8988T (cell line): ENCODE data around the gene KCND3.

ENCODE experiments used
- DNase-seq: peaks from one replicate; pipeline ENCODE4 v3.0.0; 2011

Gene KCND3

GRCh38 chr1:111989531-111990025 lies at the start of gene KCND3:
Gene KCND3 (minus strand): TSS chr1:111989668.
- DNase-seq, result peak; percentile 24

- DNase-seq, result no peak
These were observed 44.8 kb upstream of the KCND3 start for GRCh38 chr1:112034277-112034676.

DNA sequence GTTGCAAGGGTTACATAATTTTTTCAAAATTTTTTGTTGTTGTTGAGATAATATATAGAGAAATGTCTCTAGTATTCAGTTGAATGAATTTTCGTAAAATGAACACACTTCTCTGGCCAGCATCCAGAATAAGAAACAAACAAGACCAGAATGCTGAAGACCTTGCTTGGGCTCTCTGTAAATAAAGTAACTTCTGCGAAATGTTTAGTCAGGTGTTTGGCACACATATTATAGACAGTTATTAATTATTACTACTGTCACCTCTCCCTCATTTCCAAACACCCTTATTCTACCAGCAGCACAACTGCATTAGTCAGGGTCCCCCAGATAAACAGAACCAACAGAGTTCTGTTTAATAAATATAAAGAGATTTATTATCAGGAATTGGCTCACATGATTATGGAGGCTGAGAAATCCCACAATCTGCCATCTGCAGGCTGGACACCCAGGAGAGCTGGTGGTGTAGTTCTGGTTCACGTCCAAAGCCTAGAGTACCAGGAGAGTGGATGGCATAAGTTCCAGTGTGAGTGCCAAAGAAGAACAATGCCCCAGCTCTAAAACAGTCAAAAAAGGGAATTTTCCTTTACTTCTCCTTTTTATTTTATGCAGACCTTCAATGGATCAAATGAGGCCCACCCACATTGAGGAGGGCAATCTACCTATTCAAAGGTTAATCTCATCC lies 44.1 kb upstream of the KCND3 start:
- DNase-seq, result no peak

DNA sequence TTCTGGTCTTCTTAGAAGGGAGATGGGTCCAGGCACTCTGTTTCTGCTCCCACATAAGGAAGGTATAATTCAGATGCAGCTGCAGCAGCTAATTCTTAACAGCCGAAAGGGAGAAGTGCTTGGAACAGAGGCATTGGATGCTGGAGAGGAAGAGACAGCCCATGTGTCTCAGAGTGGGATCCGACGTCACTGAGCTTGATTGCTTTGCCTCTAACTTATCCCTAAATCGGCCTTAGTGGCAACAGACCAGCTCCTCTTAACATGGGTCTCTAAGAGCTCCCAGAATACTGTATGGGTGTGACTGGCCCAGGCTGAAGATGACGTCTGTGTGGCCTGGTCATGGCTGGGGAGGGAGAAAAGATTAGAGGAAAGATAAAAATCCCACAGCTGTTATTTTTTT lies 40.7 kb upstream of the KCND3 start:
- no peak for DNase-seq

GRCh38 chr1:112027696-112028095 lies 38.2 kb upstream of the KCND3 start:
- no peak for DNase-seq

GRCh38 chr1:112026501-112026900 lies 37.0 kb upstream of the KCND3 start:
- no peak for DNase-seq

DNA sequence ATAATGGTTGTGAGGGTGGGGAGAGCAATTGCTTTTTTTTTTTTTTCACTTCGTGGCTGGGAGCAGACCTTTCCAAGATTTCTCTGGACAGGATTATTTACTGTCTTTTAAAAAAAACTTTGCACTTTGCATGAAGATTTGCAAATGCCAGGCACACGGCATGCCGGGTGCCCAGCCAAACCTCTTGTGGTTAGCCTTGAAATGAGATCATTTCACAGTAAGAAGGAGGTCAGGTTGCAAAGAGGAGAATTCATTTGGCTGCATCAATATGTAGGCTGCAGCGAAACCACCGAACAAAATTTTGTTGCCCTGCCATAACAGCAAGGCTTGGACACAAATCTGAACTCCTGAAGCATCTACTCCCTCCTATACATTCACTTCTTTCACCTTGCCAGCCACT lies 36.5 kb upstream of the KCND3 start:
- no peak for DNase-seq

- DNase-seq, result no peak
These were observed 31.8 kb upstream of the KCND3 start for GRCh38 chr1:112021263-112021662.

DNA sequence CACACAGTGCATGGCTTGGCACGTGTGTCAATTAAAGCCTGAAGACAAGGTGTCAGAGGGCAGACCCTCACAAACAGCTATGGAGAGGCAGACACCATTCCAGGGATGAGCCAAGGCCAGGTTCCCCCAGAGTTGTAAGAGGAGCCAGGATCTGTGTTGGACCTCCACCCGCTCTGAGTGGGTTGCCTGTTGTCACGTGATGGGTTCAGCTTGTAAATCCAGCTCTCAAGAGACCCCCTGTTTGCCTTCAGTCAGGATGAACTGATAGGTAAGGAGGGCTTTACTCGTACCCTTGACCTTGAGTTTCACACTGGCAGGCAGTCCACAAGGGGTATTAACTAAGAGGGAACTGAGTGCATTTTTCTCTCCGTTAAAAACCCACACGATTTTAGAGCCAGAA lies 27.7 kb upstream of the KCND3 start:
- no peak for DNase-seq

GRCh38 chr1:112012823-112013222 lies 23.4 kb upstream of the KCND3 start:
- no peak for DNase-seq

DNA sequence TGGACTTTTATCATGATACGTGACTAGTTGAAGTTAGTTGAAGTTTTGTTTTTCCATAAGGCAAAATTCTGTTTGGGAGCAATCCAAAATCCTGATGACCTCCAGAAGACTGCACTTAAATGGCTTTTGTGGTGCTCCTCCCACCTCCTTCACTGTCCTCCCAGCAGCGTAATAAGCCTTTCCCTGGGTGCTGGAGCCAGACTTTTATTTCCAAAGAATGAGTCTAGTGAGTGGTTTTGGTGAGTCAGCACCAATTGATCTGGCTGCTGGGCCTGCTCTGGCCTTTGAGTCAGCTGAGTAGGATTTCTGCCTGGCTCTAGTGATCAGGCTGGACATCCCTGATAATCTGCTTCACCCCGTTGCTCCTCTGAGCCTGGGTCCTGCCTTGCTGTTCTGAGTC lies 21.7 kb upstream of the KCND3 start:
- no peak for DNase-seq

DNA sequence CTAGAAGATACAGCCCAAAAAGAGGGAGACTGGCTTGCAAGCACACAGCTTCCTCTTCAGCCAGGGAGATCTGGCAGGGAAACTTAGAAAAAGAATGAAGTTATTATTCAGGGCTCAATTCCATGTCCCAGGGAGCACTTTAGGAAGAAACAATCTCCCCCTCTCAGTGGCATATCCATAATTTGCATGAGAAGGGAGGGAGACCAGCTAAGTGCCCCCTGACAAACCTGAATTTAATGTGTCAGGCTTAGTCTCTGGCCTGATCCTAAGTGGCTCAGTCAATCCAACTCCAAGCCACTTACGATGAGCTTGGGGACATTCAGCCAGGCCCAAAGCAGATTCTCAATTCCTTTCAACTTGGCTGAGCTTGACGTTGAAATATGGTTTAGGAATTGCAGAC lies 17.7 kb upstream of the KCND3 start:
- DNase-seq, result no peak

GRCh38 chr1:112006416-112007025 lies 17.1 kb upstream of the KCND3 start:
- no peak for DNase-seq

DNA sequence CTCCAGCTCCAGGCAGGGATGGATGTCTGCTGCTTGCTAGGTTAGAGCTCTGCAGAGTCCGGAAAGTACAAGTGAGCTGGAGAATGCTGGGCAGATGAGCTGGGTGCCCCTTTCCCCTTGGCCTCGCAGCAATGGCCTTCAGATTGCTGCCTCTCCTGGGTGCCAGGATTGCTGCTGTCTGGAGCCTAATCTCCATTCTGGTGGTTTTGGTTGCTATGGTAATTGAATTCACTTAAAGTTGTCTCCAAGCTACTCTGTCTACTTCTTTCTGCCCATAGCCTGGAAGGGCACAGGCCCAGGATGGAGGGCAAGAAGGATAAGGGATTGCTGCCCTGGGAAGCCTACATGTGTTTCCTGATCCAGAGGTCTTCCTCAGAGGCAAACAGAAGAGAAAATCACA lies 14.6 kb upstream of the KCND3 start:
- no peak for DNase-seq

- no peak for DNase-seq
These were observed 13.0 kb upstream of the KCND3 start for GRCh38 chr1:112002514-112002913.

GRCh38 chr1:112001436-112001835 lies 12.0 kb upstream of the KCND3 start:
- DNase-seq, result no peak

GRCh38 chr1:112000048-112000447 lies 10.6 kb upstream of the KCND3 start:
- DNase-seq, result no peak

GRCh38 chr1:111998332-111998731 lies 8.9 kb upstream of the KCND3 start:
- DNase-seq, result no peak

- no peak for DNase-seq
These were observed 3.0 kb upstream of the KCND3 start for GRCh38 chr1:111992476-111992875.

GRCh38 chr1:111990878-111991718 lies 1.6 kb upstream of the KCND3 start:
- DNase-seq, result peak; percentile 31

- DNase-seq, result peak; percentile 26
These were observed 784 bp upstream of the KCND3 start for GRCh38 chr1:111990026-111990877.

GRCh38 chr1:111988743-111989453 lies 570 bp downstream of the KCND3 start:
- no peak for DNase-seq
